Colonic mucosa (tissue), 4 donors: ENCODE data around the gene TNFSF15. TPM values are rescaled to one million over a fixed set of nuclear protein-coding genes. Genes with fewer than 3 reads are reported as not detected.

Experiments
- DNase-seq: peaks from one replicate; pipeline ENCODE4 v3.0.0-alpha.2; 2020
- H3K27ac ChIP-seq: fragments of 200-600 bp; one replicate; pipeline ENCODE4 v1.8.0; 2021
- H3K27me3 ChIP-seq: fragments of 200-600 bp; one replicate; pipeline ENCODE4 v1.8.0; 2021
- H3K36me3 ChIP-seq: fragments of 200-600 bp; one replicate; pipeline ENCODE4 v1.8.0; 2021
- H3K4me1 ChIP-seq: fragments of 200-600 bp; one replicate; pipeline ENCODE4 v1.8.0; 2021; ENCODE audit warnings: mild to moderate bottlenecking
- H3K4me3 ChIP-seq: fragments of 200-600 bp; one replicate; pipeline ENCODE4 v1.8.0; 2021
- H3K9ac ChIP-seq, 2 donors: one replicate each; pipeline ENCODE4 v1.7.0; 2013; ENCODE audit warnings: control low read depth in 2 of 2, low read depth in 2 of 2, low read length in 2 of 2
- H3K9me3 ChIP-seq: fragments of 200-600 bp; one replicate; pipeline ENCODE4 v1.8.0; 2021
- intact Hi-C: fragments of 100-400 bp; cut with DNase I; formaldehyde crosslinking; loops from one replicate; pipeline ENCODE4 v1.14.1; 2022
- total RNA-seq, 2 donors: library from RNA; stranded (reverse); fragmentation: NEBNext Ultra II Directional in 1 of 2; extraction: Animal tissue kit (Norgen Biotek cat#: 25700) in 1 of 2; gene quantifications; one replicate each; pipeline ENCODE4 v1.2.1, GENCODE V29; 2021
- TF ChIP-seq, protein P1 (sequence below): fragments of 200-600 bp; IDR thresholded peaks from one replicate; pipeline ENCODE4 v1.8.0; 2022; ENCODE audit warnings: antibody characterized with exemption, mild to moderate bottlenecking
- donor health status: healthy.
- donor health status: DM: no; HTN: no; CAD: no.
- donor health status: DM: no; HTN: no; CAD: no.

The TNFSF15 gene
- total RNA-seq, 2 donors from 2014 or later: 0.84 to 2.9 TPM

DNA sequence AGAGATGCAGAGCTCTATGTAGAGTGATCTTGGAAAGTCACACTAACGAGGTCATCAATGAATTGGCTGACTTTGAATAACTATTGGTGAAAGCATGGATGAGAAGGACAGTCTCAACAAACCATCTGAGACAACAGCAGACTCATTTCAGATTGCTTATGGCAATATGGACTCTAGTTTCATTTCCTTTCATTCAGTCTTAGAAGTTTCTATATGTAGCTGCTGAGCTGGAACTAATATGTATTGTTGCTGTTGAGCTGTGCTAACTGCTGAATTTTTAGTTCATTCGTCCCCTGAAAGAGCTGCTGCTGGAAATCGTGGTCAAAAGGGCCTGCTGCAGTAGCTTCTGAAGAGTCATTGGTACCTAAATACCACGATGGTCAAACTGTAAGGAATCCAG is 31.3 kb downstream of the TNFSF15 start:
- H3K9ac ChIP-seq: no peak overlapping the region
- no peaks in the 10 kb centered on the region for H3K4me1 ChIP-seq
- H3K36me3 ChIP-seq: no peaks in the 10 kb centered on the region
- no peak for DNase-seq
- H3K27ac ChIP-seq: no peak overlapping the region
- TF ChIP-seq, protein P1, sequence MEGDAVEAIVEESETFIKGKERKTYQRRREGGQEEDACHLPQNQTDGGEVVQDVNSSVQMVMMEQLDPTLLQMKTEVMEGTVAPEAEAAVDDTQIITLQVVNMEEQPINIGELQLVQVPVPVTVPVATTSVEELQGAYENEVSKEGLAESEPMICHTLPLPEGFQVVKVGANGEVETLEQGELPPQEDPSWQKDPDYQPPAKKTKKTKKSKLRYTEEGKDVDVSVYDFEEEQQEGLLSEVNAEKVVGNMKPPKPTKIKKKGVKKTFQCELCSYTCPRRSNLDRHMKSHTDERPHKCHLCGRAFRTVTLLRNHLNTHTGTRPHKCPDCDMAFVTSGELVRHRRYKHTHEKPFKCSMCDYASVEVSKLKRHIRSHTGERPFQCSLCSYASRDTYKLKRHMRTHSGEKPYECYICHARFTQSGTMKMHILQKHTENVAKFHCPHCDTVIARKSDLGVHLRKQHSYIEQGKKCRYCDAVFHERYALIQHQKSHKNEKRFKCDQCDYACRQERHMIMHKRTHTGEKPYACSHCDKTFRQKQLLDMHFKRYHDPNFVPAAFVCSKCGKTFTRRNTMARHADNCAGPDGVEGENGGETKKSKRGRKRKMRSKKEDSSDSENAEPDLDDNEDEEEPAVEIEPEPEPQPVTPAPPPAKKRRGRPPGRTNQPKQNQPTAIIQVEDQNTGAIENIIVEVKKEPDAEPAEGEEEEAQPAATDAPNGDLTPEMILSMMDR: no peak
- intact Hi-C loops: no loop called here
- H3K4me3 ChIP-seq: no peak overlapping the region
- H3K9me3 ChIP-seq: no peaks in the 10 kb centered on the region
- H3K27me3 ChIP-seq: no peaks in the 10 kb centered on the region

DNA sequence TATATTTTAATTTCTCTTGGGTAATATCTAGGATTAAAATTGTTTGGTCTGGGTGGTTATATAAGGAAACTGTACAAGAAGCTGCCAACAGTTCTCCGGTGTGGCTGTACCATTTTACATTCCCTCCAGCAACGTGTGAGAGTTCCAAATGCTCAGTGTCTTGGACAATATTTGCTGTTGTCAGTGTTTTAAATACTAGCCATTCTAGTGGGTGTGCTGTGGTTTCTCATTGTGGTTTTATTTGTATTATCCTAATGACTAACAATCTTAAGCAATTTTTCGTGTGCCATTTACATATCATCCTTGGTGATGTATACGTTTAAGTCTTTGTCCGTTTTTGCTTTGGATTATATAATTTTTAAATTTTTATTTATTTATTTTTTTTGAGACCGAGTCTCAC is 34.0 kb downstream of the TNFSF15 start:
- no peaks in the 10 kb centered on the region for H3K27me3 ChIP-seq
- no peak overlapping the region for H3K9ac ChIP-seq
- H3K36me3 ChIP-seq: no peaks in the 10 kb centered on the region
- H3K4me1 ChIP-seq: no peaks in the 10 kb centered on the region
- TF ChIP-seq, protein P1: no peak
- no peak overlapping the region for H3K27ac ChIP-seq
- H3K4me3 ChIP-seq: no peak overlapping the region
- no peak for DNase-seq
- no peaks in the 10 kb centered on the region for H3K9me3 ChIP-seq
- intact Hi-C loops: no loop called here

DNA sequence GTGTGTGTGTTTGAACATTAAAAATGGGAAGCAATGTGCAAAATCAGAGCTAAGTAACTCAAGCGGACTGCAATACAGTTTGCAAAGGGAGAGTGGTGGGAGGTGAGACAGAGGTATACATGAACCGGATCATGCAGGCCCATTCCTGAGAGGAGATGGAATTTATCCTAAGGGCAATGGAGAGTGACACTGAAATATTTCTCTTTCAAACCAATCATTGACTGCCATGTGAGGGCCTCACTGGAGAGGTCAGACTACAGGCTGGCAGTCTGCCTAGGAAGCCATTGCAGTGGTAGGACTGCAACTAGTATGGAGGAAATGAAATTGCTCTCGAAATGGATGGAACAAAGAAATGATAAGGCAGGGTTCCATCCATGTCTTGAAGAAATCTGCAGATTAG is 34.8 kb downstream of the TNFSF15 start:
- H3K36me3 ChIP-seq: no peaks in the 10 kb centered on the region
- no peak overlapping the region for H3K27ac ChIP-seq
- TF ChIP-seq, protein P1: no peak
- no peaks in the 10 kb centered on the region for H3K9me3 ChIP-seq
- intact Hi-C loops: no loop called here
- H3K4me3 ChIP-seq: no peak overlapping the region
- H3K9ac ChIP-seq: no peak overlapping the region
- DNase-seq: no peak
- H3K4me1 ChIP-seq: no peaks in the 10 kb centered on the region
- no peaks in the 10 kb centered on the region for H3K27me3 ChIP-seq

DNA sequence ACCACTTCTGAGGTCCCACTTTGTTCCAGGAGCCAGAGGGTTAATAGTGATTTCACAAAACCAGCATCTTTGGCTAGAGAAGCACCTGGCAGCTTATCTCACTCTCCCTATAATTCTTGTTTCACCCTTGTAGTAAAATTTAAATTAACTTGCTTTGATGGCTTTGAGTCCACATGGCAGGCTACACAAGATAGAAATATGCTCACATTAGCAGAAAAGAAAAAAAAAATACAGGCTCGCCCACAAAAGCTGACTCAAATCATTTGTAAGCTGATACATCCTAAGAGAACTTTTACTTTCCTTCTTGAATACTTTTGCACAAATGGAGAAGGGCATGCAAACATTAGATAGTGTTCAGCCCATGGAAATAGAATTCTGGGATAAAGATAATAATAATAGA is 36.2 kb downstream of the TNFSF15 start:
- no peak overlapping the region for H3K27ac ChIP-seq
- intact Hi-C loops: loop anchor here (2.0 kb wide), 1 partner anchor 21 kb away; no protein-coding TSS in a partner anchor
- H3K27me3 ChIP-seq: no peaks in the 10 kb centered on the region
- H3K4me3 ChIP-seq: no peak overlapping the region
- no peak for DNase-seq
- no peaks in the 10 kb centered on the region for H3K36me3 ChIP-seq
- H3K4me1 ChIP-seq: no peaks in the 10 kb centered on the region
- no peak overlapping the region for H3K9ac ChIP-seq
- no peaks in the 10 kb centered on the region for H3K9me3 ChIP-seq
- TF ChIP-seq, protein P1: no peak

DNA sequence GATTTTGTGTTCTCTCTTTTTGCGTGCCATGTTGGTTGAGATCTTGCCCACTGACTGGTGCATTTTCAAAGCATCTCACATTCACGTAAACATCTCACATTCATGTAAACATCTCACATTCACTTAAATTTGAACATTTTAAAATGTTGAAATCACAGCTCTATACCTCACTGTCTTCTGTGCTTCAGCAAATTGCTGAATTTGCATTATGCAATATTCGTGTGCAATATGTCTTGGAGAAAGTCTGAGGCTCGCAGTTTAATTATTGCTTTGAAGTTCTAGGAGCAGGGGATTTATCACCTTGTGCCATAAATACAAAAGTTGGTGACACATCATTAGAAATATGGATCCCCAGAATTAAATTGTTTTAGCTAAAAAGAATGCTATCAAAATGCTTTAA is 42.6 kb downstream of the TNFSF15 start:
- TF ChIP-seq, protein P1: no peak
- DNase-seq: no peak

DNA sequence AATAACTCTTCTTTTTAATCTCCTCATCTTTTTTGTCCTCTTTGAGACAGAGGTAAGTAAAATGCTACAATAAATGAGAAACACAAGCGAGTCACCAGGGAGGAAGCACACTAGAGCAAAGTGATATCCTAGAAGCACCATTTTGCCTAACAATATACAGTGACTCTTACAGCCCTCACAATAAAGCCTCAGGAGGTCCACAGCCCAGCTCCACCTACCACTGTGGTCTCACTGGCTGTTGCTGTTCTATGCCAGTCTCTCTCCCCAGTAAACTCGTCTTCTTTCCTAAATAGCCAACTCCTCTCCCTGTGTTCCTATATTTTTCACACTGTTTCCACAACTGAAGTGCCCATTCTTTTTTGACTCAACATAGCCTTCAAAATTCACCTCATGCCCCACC is 44.3 kb downstream of the TNFSF15 start:
- Histone ChIP-seq H3K4me3 (no peak overlapping the region), H3K9me3 (no peaks in the 10 kb centered on the region), H3K27ac (no peak overlapping the region), H3K4me1 (no peaks in the 10 kb centered on the region), H3K27me3 (no peaks in the 10 kb centered on the region), H3K9ac (no peak overlapping the region), H3K36me3 (no peaks in the 10 kb centered on the region)
- DNase-seq: no peak
- TF ChIP-seq, protein P1: no peak
- intact Hi-C loops: no loop called here

More for the DNA sequence above, 42.6 kb downstream of the TNFSF15 start:
- intact Hi-C loops: no loop called here
- Histone ChIP-seq H3K27me3 (no peaks in the 10 kb centered on the region), H3K9me3 (no peaks in the 10 kb centered on the region), H3K4me3 (no peak overlapping the region), H3K9ac (no peak overlapping the region), H3K4me1 (no peaks in the 10 kb centered on the region), H3K36me3 (no peaks in the 10 kb centered on the region), H3K27ac (no peak overlapping the region)
